Activated CD4-positive, CD25-positive, alpha-beta regulatory T cell (primary cell): Measurements from ENCODE around the gene B9D1.

Experiments used
- DNase-seq, 4 experiments: peaks; one replicate each; lab custom pipeline; 2025; lab: John Stamatoyannopoulos, UW

The B9D1 gene

GRCh38 chr17:19376811-19377210 lies 14.3 kb upstream of the B9D1 start:
- no peak for DNase-seq

DNA sequence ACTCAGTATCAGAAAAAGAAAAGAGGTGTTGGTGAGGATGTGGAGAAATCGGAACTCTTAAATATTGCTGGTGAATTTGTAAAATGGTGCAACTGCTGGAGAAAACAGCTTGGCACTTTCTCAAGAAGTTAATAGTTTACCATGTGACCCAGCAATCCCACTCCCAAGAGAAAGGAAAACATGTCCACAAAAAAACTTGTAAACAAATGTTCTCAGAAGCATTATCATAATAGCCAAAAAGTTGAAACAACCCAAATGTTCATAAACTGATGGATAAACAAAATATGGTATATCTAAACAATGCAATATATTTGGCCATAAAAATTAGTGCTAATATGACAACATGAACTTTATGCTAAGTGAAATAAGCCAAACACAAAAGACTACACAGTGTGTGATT lies 13.2 kb upstream of the B9D1 start:
- DNase-seq, result no peak

DNA sequence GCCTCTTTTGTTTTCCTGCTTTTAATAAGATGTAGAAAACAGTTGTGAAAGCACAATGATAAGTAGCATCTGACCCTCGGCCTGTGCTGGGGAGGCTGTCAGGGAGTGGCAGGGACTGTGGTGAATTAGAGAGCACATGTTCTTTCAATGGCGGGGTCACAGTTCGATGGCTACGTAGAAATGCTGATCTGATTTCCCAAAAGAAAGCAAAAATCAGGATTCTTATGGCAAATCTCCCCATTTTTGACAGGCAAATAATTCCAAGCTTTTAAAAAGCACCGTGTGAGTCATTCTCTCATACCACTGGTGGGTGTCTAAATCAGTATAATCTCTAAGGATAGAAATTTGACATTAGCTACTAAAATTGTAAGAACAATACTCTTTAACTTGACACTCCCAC lies 11.6 kb upstream of the B9D1 start:
- no peak for DNase-seq

DNA sequence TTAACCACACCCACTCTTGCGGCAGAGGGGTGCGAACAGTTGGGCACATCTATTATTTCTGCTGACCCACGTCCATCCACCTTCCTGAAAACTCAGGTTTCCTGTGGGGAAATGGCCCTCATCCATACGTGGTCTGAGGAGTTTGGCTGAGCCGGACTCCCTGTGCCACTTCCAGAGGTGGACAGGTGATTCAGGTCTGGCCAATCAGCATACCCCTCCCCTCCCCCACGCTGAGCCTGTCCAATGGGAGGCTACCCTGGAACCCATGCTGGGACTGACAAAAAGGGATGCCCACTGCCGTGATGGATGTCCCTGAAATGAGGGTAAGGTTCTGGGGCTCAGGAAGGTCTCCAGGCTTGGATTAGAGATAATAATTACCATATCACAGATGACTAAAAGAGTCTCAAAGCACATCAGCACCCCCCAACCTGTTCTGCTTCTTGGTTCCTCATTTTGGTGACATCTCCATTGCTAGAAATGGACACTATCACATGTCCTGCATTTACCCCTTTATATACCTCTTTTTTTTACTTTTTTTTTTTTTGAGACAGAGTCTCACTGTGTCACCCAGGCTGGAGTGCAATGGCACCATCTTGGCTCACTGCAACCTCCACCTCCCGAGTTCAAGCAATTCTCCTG lies 10.5 kb upstream of the B9D1 start:
- DNase-seq, result no peak

GRCh38 chr17:19372439-19372838 lies 9.9 kb upstream of the B9D1 start:
- no peak for DNase-seq

- DNase-seq, result no peak
Observed at GRCh38 chr17:19372011-19372370, 9.5 kb upstream of the B9D1 start.

DNA sequence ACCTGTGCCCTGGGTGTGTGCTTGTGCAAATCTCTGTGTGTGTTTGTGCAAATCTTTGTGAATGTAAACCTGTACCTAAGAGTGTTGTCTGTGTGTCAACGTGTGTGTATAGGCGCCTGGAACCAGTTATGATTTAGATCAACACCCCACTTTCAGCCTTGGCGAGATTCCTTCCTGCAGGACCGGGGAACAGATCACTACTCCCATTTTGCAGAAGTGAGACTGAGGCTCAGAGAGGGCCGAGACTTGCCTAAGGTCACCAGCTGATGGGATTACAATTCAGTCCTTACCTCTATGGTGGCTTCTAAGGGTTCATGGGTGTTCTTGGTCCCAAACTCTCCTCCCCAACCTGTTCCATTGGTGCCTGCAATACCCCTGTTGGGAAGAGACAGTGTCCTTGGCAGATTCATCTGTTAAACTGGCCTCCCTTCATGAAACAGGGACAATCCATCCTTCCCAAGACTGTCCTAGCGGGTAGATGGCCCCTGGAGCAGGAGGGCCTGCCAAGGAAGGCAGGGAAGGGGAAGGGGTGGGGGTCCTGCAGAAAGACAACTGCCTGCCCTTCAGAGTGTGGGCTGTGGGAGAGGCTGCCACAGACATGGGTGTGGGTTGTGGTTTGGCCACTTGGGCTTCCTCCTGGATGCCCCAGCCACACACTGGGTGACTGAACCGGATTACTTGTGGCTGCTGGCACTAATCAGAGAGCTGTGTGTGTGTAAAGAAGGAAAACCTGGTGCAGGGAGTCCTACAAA lies 8.9 kb upstream of the B9D1 start:
- DNase-seq, result no peak

DNA sequence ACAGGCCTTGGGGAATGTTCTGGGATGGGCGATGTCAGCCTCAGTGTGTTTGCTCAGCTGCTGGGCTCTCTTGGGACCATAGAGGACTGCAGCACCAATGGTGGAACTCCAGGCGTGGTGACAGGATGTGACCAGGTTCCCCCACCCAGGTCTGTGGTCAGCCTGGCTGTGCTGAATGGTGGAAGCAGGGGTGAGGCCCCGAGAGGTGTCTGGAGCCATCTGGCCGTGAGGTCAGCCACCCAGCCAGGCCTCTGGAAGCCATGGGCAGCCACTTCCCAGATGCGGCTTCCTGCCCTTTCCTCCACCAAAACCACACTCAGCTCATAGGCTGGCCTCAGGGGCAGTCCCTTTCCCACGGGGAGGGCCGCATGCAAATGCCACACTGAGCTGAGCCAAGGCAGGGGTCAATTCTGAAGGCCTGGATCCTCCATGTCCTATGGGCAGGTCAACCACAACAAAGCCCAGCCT lies 8.0 kb upstream of the B9D1 start:
- DNase-seq, result no peak

- DNase-seq, result no peak
Observed at GRCh38 chr17:19369846-19370492, 7.4 kb upstream of the B9D1 start.

- DNase-seq, result no peak
Observed at GRCh38 chr17:19369107-19369778, 6.7 kb upstream of the B9D1 start.

DNA sequence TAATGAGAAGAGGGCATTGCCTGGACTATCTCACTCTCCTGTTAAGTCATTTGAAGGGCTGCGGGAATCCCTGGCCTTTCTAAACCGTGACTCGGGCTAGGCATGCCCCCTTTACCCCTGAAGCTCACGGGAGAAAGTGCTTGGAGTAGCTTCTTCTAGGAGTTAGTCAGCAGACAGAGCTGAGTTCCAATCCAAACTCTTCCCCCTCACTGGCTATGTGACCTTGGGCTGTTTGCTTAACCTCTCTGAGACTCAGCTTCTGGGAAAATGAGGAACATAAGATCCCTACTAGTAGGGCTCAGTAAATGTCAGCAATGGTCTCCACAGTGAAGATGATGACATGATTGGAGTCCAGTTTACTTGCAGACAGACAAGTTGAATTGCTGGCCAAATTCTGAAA lies 5.7 kb upstream of the B9D1 start:
- no peak for DNase-seq

- no peak for DNase-seq
Observed at GRCh38 chr17:19366637-19366972, 4.1 kb upstream of the B9D1 start.

GRCh38 chr17:19365833-19366636 lies 3.5 kb upstream of the B9D1 start:
- DNase-seq, result no peak

- no peak for DNase-seq
Observed at GRCh38 chr17:19365499-19365817, 2.9 kb upstream of the B9D1 start.

- DNase-seq, result no peak
Observed at GRCh38 chr17:19364699-19365498, 2.4 kb upstream of the B9D1 start.

- DNase-seq, result no peak
Observed at GRCh38 chr17:19363460-19364035, 1.0 kb upstream of the B9D1 start.

- DNase-seq, result no peak
Observed at GRCh38 chr17:19363114-19363438, 553 bp upstream of the B9D1 start.

GRCh38 chr17:19361944-19362276 lies 613 bp downstream of the B9D1 start:
- no peak for DNase-seq

DNA sequence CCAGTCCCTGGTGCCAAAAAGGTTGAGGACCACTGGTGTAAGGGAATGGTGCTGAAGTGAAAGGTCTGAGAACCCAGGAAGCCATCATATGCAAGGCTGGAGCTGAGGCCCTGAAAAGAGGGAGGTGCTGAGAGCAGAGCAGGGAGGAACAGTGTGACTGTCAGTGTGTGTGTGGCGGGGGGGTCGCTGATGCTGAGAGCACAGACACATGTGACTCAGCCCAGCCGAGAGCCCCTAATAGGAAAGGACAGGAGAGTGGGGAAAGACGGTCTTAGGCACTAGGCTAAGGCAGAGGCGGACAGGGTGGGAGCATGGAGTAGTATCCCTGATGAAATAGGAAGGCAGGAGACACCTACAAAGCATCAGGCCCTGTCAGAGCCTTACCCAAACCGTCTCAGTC lies 1.2 kb downstream of the B9D1 start:
- no peak for DNase-seq

- no peak for DNase-seq
Observed at GRCh38 chr17:19360772-19361171, 1.8 kb downstream of the B9D1 start.

GRCh38 chr17:19359856-19360255 lies 2.7 kb downstream of the B9D1 start:
- no peak for DNase-seq
